GF-D8 (cell line): ENCODE measurements around the gene MCOLN3.
"Not testable (repeated sequence)": the region's sequence is repeated elsewhere in the genome, so short reads cannot be mapped to it uniquely, and the experiment has no call there.

Experiments used
- DNase-seq: peaks from one replicate; lab custom pipeline; 2025; lab: John Stamatoyannopoulos, UW

MCOLN3 gene

GRCh38 chr1:84991097-84991920, 57.0 kb downstream of the MCOLN3 start:
- no peak for DNase-seq

DNA sequence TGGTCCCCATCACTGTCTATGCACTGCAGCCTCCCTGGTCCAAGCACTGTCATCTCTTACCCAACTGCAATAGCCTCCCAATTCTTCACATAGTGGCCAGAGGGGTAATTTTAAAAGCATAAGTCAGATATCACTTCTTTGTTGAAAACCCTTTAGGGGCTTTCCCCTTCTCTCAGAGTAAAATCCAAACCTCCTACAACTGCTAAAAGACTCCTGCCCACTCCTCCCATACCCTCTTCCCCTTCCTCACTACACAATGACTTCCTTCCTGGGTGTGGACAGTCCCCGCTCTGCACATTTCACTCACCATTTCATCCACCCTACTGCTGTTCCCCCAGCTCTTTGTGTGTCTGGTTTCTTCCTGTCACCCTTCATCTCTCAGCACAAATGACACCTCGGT, 59.7 kb downstream of the MCOLN3 start:
- no peak for DNase-seq

DNA sequence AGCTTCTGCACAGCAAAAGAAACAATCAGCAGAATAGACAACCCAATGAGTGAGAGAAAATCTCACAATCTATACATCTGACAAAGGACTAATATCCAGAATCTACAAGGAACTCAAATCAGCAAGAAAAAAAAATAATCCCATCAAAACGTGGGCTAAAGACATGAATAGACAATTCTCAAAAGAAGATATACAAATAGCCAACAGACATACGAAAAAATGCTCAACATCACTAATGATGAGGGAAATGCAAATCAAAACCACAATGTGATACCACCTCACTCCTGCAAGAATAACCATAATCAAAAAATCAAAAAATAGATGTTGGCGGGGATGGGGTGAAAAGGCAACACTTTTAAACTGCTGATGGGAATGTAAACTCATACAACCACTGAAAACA, 61.7 kb downstream of the MCOLN3 start:
- not testable (repeated sequence) for DNase-seq

DNA sequence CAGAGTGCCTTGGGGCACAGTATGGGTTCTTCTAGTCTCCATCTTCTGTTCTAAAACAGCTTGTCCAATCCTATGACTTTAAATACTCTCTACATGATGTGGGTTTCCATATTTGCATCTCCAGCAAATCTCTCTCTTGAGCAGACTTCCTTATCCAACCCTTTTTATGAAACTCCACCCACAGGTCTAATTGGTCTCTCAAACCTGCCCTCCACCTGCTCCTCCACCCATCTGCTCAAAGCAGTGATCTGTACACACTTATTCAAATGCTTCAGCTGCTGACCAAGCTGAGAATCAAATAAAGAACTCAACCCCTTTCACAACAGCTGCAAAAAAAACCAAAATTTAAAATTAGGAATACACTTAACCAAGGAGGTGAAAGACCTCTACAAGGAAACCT, 62.9 kb downstream of the MCOLN3 start:
- DNase-seq: no peak

GRCh38 chr1:84982395-84982794, 65.9 kb downstream of the MCOLN3 start:
- DNase-seq: no peak

GRCh38 chr1:84975035-84975434, 73.3 kb downstream of the MCOLN3 start:
- no peak for DNase-seq

DNA sequence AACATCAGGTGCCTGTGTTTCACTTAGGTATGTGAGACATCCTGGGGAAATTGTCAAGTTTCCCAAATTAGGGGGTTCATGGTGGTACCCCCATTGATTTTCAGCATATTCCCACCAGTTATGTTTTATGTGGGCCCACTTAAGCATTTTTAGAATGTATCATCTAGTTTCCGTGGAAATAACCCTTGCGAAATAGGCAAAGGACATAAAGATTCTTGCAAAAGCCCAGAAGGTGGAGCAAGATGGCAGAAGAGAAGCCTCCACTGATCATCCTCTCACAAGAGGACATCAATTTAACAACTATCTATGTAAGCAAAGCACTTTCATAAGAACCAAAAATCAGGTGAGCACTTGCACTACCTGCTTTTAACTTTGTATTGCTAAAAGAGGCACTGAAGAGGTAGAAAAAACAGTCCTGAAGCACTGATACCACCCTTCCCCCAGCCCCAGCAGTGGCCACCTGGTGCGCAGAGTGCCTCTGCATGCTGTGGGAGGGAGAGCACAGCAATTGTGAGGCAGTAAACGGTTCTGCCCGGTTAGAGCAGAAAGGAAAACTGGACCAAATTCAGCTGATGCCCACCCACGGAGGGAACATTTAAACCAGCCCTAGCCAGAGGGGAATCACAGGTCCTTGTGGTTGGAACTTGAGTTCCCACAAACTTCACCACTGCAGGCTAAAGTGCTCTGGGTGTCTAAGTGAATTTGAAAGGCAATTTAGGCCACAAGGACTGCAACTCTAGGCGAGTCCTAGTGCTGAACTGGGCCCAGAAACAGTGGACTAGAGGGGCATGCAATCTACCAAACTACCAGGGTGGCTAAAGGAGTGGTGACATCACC, 74.6 kb downstream of the MCOLN3 start:
- DNase-seq: no peak

- no peak for DNase-seq
Measured at GRCh38 chr1:84972377-84972987, 75.8 kb downstream of the MCOLN3 start.

GRCh38 chr1:84971957-84972356, 76.3 kb downstream of the MCOLN3 start:
- no peak for DNase-seq

DNA sequence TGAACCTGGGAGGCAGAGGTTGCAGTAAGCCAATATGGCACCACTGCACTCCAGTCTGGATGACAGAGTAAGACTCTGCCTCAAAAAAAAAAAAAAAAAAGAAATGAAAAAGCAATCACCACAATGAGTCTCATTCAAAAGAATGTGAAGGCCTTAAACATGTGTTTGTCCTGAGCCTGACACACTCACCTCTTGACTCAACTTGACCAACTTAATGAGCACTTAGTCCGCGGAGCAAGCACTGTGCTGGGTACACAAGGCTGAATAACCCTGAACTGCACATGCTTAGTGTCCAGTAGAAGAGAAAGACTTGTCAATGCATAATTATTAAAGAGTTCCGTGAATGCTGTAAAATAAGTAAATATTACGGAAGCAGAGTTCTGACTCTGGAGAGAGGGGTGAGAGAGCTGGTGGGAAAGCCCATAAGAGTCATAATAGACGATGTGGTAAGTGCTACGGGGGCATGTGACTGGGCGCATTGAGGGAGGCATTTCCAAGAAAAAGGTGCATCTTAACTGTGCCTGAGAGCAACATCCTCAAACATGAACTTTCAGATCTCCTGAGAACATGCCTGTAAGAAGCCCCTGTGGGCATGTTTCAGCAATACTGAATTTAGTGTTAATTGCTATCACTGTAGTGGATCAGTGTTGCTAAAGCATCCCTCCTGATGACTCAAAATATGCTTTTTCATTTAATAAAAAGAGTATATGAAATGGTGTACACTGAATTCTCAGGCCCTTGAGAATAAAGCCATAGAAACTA, 78.6 kb downstream of the MCOLN3 start:
- no peak for DNase-seq

DNA sequence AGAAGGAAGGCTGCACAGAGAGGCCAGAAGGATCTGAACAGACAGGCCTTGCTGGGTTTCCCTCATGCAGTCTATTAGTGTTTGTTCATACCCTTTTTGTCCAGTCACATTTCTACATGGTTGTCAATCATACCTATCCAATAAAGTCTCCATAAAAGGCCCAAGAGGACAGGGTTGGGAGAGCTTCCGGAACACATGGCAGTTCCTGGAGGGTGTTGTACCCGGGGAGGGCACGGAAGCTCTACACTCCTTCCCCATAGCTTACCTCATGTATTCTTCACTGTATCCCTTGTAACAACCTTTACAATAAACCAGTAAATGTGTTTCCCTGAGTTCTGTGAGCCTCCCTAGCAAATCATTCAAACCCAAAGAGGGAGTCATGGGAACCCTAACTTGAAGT, 79.4 kb downstream of the MCOLN3 start:
- no peak for DNase-seq

- no peak for DNase-seq
Measured at GRCh38 chr1:84968101-84968500, 80.2 kb downstream of the MCOLN3 start.
